ENCODE data around the gene AP1M1. TPM values are rescaled to one million over a fixed set of nuclear protein-coding genes. Genes with fewer than 3 reads are reported as not detected.

AP1M1 gene
- total RNA-seq, 4 donors from 2014 or later, result 92.8 to 144 (median 109) TPM

DNA sequence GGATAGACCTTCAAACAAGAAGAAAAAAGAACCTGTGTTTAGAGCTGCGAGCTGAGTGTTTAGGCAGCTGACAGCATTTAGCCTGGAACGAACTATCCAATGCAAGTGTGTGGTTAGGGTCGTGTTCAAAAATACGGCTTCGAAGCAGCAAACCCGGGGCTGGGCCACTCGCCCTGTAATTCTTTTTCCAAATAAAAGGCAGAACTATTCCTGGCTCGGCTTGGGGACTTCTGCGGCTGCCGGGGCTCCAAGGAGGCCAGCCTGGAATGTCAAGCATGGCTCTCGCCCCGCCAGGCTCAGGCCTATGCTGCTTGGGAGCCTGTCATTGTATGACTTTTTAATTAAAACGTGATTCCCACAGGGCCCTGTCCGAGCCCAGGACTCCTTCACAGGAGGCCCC lies 75.2 kb downstream of the AP1M1 start:
- Histone ChIP-seq H3K4me1 (peaks cover 0 to 29% (median 9%) of the 10 kb centered on the region in 4 donors), H3K9me3 (no peaks in the 10 kb centered on the region), H3K27ac (peak overlapping the region; percentile 1 to 85 (median 68)), H3K27me3 (no peaks in the 10 kb centered on the region), H3K4me3 (no peak overlapping the region), H3K36me3 (no peaks in the 10 kb centered on the region)
- 19 to 24% methylated on average over 14 of the region's 14 CpGs for WGBS, 2 donors
- TF ChIP-seq, protein P1, sequence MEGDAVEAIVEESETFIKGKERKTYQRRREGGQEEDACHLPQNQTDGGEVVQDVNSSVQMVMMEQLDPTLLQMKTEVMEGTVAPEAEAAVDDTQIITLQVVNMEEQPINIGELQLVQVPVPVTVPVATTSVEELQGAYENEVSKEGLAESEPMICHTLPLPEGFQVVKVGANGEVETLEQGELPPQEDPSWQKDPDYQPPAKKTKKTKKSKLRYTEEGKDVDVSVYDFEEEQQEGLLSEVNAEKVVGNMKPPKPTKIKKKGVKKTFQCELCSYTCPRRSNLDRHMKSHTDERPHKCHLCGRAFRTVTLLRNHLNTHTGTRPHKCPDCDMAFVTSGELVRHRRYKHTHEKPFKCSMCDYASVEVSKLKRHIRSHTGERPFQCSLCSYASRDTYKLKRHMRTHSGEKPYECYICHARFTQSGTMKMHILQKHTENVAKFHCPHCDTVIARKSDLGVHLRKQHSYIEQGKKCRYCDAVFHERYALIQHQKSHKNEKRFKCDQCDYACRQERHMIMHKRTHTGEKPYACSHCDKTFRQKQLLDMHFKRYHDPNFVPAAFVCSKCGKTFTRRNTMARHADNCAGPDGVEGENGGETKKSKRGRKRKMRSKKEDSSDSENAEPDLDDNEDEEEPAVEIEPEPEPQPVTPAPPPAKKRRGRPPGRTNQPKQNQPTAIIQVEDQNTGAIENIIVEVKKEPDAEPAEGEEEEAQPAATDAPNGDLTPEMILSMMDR (IDR thresholded peaks at IDR 0.05), result no peak
- TF ChIP-seq EP300 (IDR thresholded peaks at IDR 0.05) (no peak), POLR2A (IDR thresholded peaks at IDR 0.05) (no peak)
- no peak for DNase-seq (ENCODE audit: low spot score in 2 of 2)

DNA sequence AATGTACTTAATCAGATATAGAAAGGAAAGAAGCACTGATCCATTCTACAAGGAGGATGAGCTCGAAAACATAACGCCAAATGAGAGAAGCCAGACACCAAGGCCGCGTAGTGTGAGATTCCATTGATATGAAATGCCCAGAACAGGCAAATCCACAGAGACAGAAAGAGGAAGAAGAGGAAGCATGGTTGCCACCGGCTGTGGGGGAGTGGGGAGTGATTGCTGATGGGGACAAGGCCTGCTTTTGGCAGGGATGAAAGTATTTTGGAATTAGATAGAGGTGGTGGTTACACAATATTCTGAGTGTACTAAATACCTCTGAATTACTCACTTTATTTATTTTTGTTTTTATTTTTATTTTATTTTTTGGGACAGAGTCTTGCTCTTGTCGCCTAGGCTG lies 76.7 kb downstream of the AP1M1 start:
- no peaks in the 10 kb centered on the region for H3K27me3 ChIP-seq
- peak overlapping the region in 2 of 4 donors; percentile 83 to 85 for H3K27ac ChIP-seq
- H3K4me1 ChIP-seq, result peaks cover 0 to 37% (median 9%) of the 10 kb centered on the region in 4 donors
- TF ChIP-seq EP300 (IDR thresholded peaks at IDR 0.05), result peak in 1 of 2 donors; percentile 24
- TF ChIP-seq, protein P1 (IDR thresholded peaks at IDR 0.05), result no peak
- no peaks in the 10 kb centered on the region for H3K9me3 ChIP-seq
- no peak overlapping the region for H3K4me3 ChIP-seq
- 76 to 82% methylated on average over 6 of the region's 6 CpGs for WGBS, 2 donors
- H3K36me3 ChIP-seq, result no peaks in the 10 kb centered on the region
- DNase-seq (ENCODE audit: low spot score in 2 of 2), result no peak

DNA sequence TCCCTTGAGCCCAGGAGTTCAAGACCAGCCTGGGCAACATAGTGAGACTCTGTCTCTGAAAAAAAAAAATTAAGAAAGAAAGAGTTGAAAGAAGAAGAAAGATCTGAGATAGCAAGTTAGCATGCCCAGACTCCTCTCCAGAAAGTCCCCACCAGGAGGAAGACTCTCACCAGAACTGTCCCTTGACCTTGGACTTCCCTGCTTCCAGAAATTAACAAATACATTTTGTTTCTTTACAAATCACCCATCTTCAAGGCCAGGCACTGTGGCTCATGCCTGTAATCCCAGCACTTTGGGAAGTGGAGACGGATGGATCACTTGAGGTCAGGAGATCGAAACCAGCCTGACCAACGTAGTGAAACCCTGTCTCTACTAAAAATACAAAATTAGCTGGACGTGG lies 82.6 kb downstream of the AP1M1 start:
- Histone ChIP-seq H3K4me1 (peaks cover 0 to 57% (median 19%) of the 10 kb centered on the region in 4 donors), H3K27me3 (no peaks in the 10 kb centered on the region), H3K27ac (peak overlapping the region in 1 of 4 donors; percentile 73), H3K9me3 (no peaks in the 10 kb centered on the region), H3K4me3 (no peak overlapping the region), H3K36me3 (no peaks in the 10 kb centered on the region)
- TF ChIP-seq, protein P1 (IDR thresholded peaks at IDR 0.05), result no peak
- TF ChIP-seq EP300 (IDR thresholded peaks at IDR 0.05) (no peak), POLR2A (IDR thresholded peaks at IDR 0.05) (no peak)
- no peak for DNase-seq (ENCODE audit: low spot score in 2 of 2)
- 86 to 89% methylated on average over 4 of the region's 4 CpGs for WGBS, 2 donors

DNA sequence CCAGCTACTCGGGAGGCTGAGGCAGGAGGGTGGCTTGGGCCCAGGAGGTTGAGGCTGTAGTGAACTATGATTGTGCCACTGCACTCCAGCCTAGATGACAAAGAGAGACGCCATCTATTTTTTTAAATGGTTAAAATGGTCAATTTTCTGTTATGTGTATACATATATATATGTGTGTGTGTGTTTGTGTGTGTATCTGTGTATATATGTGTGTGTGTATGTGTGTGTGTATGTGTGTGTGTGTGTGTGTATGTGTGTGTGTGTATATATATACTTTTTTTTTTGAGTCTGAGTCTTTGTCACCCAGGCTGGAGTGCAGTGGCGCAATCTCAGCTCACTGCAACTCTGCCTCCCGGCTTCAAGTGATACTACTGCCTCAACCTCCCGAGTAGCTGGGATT lies 84.0 kb downstream of the AP1M1 start:
- H3K27ac ChIP-seq, result peak overlapping the region in 1 of 4 donors; percentile 96
- 94 to 95% methylated on average over 5 of the region's 5 CpGs for WGBS, 2 donors
- DNase-seq (ENCODE audit: low spot score in 2 of 2), result no peak

More for the DNA sequence above, 84.0 kb downstream of the AP1M1 start:
- no peaks in the 10 kb centered on the region for H3K9me3 ChIP-seq
- H3K36me3 ChIP-seq, result no peaks in the 10 kb centered on the region
- TF ChIP-seq POLR2A (IDR thresholded peaks at IDR 0.05) (no peak), EP300 (IDR thresholded peaks at IDR 0.05) (no peak)
- TF ChIP-seq, protein P1 (IDR thresholded peaks at IDR 0.05), result no peak
- H3K27me3 ChIP-seq, result no peaks in the 10 kb centered on the region
- no peak overlapping the region for H3K4me3 ChIP-seq
- peaks cover 0 to 71% (median 31%) of the 10 kb centered on the region in 4 donors for H3K4me1 ChIP-seq

Data from tibial nerve (tissue), 4 donors.